ENCODE measurements around the gene AHNAK.
"Not testable (repeated sequence)": the region's sequence is repeated elsewhere in the genome, so short reads cannot be mapped to it uniquely, and the experiment has no call there.

The AHNAK gene

GRCh38 chr11:62451241-62451621, 95.4 kb downstream of the AHNAK start:
- TF ChIP-seq CTCF (IDR thresholded peaks at IDR 0.05; ENCODE audit: low read length): no peak
- TF ChIP-seq EZH2 (IDR thresholded peaks at IDR 0.05; ENCODE audit: borderline replicate concordance, low read length): no peak
- no peaks in the 10 kb centered on the region for H3K36me3 ChIP-seq (ENCODE audit: insufficient read depth, low read length)
- no peaks in the 10 kb centered on the region for H3K9me2 ChIP-seq (ENCODE audit: low read depth, low read length)
- no peak overlapping the region for H2AFZ ChIP-seq (ENCODE audit: low read length)
- peaks cover 9% of the 10 kb centered on the region; the same call in 1 of the 2 replicates for H3K27me3 ChIP-seq (ENCODE audit: insufficient read depth, low read length)
- no peaks in the 10 kb centered on the region for H4K20me1 ChIP-seq (ENCODE audit: insufficient read depth, low read length)
- no peak overlapping the region for H3K4me2 ChIP-seq (ENCODE audit: low read length)
- no peaks in the 10 kb centered on the region for H3K79me2 ChIP-seq (ENCODE audit: insufficient read depth, low read length)
- no peak overlapping the region for H3K4me3 ChIP-seq (ENCODE audit: low read depth, low read length, poor library complexity, severe bottlenecking)
- H3K9ac ChIP-seq (ENCODE audit: low read length): no peak overlapping the region
- H3K4me1 ChIP-seq (ENCODE audit: insufficient read depth, low read length, severe bottlenecking): no peaks in the 10 kb centered on the region
- no peak overlapping the region for H3K27ac ChIP-seq (ENCODE audit: low read depth, low read length, poor library complexity, severe bottlenecking)
- H3K9me3 ChIP-seq (ENCODE audit: low read length): no peaks in the 10 kb centered on the region
- no peaks in the 10 kb centered on the region for H3F3A ChIP-seq (ENCODE audit: insufficient read depth, low read length)

- Histone ChIP-seq H3K9me2 (ENCODE audit: low read depth, low read length) (no peaks in the 10 kb centered on the region), H3K27ac (ENCODE audit: low read depth, low read length, poor library complexity, severe bottlenecking) (no peak overlapping the region), H3K4me1 (ENCODE audit: insufficient read depth, low read length, severe bottlenecking) (no peaks in the 10 kb centered on the region), H3K79me2 (ENCODE audit: insufficient read depth, low read length) (no peaks in the 10 kb centered on the region), H3K4me2 (ENCODE audit: low read length) (no peak overlapping the region), H3K9ac (ENCODE audit: low read length) (no peak overlapping the region), H3K27me3 (ENCODE audit: insufficient read depth, low read length) (peaks cover 11% of the 10 kb centered on the region; the same call in 1 of the 2 replicates), H2AFZ (ENCODE audit: low read length) (no peak overlapping the region), H4K20me1 (ENCODE audit: insufficient read depth, low read length) (no peaks in the 10 kb centered on the region), H3K4me3 (ENCODE audit: low read depth, low read length, poor library complexity, severe bottlenecking) (no peak overlapping the region), H3K36me3 (ENCODE audit: insufficient read depth, low read length) (no peaks in the 10 kb centered on the region), H3F3A (ENCODE audit: insufficient read depth, low read length) (no peaks in the 10 kb centered on the region), H3K9me3 (ENCODE audit: low read length) (no peaks in the 10 kb centered on the region)
- no peak for TF ChIP-seq EZH2 (IDR thresholded peaks at IDR 0.05; ENCODE audit: borderline replicate concordance, low read length)
- TF ChIP-seq CTCF (IDR thresholded peaks at IDR 0.05; ENCODE audit: low read length): no peak
Measured at GRCh38 chr11:62450543-62451240, 95.9 kb downstream of the AHNAK start.

- not testable (repeated sequence) for H3K27ac ChIP-seq (ENCODE audit: low read depth, low read length, poor library complexity, severe bottlenecking); H4K20me1 ChIP-seq (ENCODE audit: insufficient read depth, low read length); H3K9ac ChIP-seq (ENCODE audit: low read length); H3K9me3 ChIP-seq (ENCODE audit: low read length); H3K4me1 ChIP-seq (ENCODE audit: insufficient read depth, low read length, severe bottlenecking); H2AFZ ChIP-seq (ENCODE audit: low read length); H3K4me2 ChIP-seq (ENCODE audit: low read length); H3K36me3 ChIP-seq (ENCODE audit: insufficient read depth, low read length); H3K9me2 ChIP-seq (ENCODE audit: low read depth, low read length); H3K79me2 ChIP-seq (ENCODE audit: insufficient read depth, low read length); H3K4me3 ChIP-seq (ENCODE audit: low read depth, low read length, poor library complexity, severe bottlenecking); H3F3A ChIP-seq (ENCODE audit: insufficient read depth, low read length)
- H3K27me3 ChIP-seq (ENCODE audit: insufficient read depth, low read length): 0 out of 2 replicates have a peak, but pooled peaks cover 11% of the 10 kb centered on the region
Measured at GRCh38 chr11:62449912-62450311, 96.7 kb downstream of the AHNAK start.

GRCh38 chr11:62449451-62449851, 97.2 kb downstream of the AHNAK start:
- Histone ChIP-seq H3K9ac (ENCODE audit: low read length) (no peak overlapping the region), H3K4me2 (ENCODE audit: low read length) (no peak overlapping the region), H3K79me2 (ENCODE audit: insufficient read depth, low read length) (no peaks in the 10 kb centered on the region), H3K4me3 (ENCODE audit: low read depth, low read length, poor library complexity, severe bottlenecking) (no peak overlapping the region), H3K27ac (ENCODE audit: low read depth, low read length, poor library complexity, severe bottlenecking) (no peak overlapping the region), H4K20me1 (ENCODE audit: insufficient read depth, low read length) (no peaks in the 10 kb centered on the region), H3K4me1 (ENCODE audit: insufficient read depth, low read length, severe bottlenecking) (no peaks in the 10 kb centered on the region), H2AFZ (ENCODE audit: low read length) (no peak overlapping the region), H3K36me3 (ENCODE audit: insufficient read depth, low read length) (no peaks in the 10 kb centered on the region), H3F3A (ENCODE audit: insufficient read depth, low read length) (no peaks in the 10 kb centered on the region), H3K9me2 (ENCODE audit: low read depth, low read length) (no peaks in the 10 kb centered on the region), H3K9me3 (ENCODE audit: low read length) (no peaks in the 10 kb centered on the region), H3K27me3 (ENCODE audit: insufficient read depth, low read length) (0 out of 2 replicates have a peak, but pooled peaks cover 11% of the 10 kb centered on the region)
- no peak for TF ChIP-seq CTCF (IDR thresholded peaks at IDR 0.05; ENCODE audit: low read length)
